HG03457 (cell line): ENCODE measurements around the gene PTGFR.

Experiments used
- ATAC-seq: cut with Tn5 transposase; IDR thresholded peaks from one replicate; pipeline ENCODE4 v1.9.1; 2021; ENCODE audit warnings: moderate number of reproducible peaks; ENCODE audit not compliant: unreplicated experiment

The PTGFR gene

GRCh38 chr1:78490861-78491450 is at the start of gene PTGFR:
PTGFR (plus strand) TSS chr1:78490974; CDS start chr1:78492744, 1,770 bp downstream.
- ATAC-seq: no peak

- ATAC-seq: no peak
These were observed 48.9 kb upstream of the PTGFR start for GRCh38 chr1:78441921-78442320.

GRCh38 chr1:78447086-78447485 is 43.7 kb upstream of the PTGFR start:
- no peak for ATAC-seq

- ATAC-seq: no peak
These were observed 26.3 kb upstream of the PTGFR start for GRCh38 chr1:78464449-78464891.

GRCh38 chr1:78465143-78465542 is 25.6 kb upstream of the PTGFR start:
- ATAC-seq: no peak

- ATAC-seq: no peak
These were observed 22.3 kb upstream of the PTGFR start for GRCh38 chr1:78468521-78468920.

- no peak for ATAC-seq
These were observed 21.2 kb upstream of the PTGFR start for GRCh38 chr1:78469576-78469975.

- ATAC-seq: no peak
These were observed 18.7 kb upstream of the PTGFR start for GRCh38 chr1:78471890-78472620.

- no peak for ATAC-seq
These were observed 17.8 kb upstream of the PTGFR start for GRCh38 chr1:78472851-78473496.

GRCh38 chr1:78474092-78474491 is 16.7 kb upstream of the PTGFR start:
- ATAC-seq: no peak

- ATAC-seq: no peak
These were observed 14.7 kb upstream of the PTGFR start for GRCh38 chr1:78475888-78476610.

GRCh38 chr1:78483903-78484302 is 6.9 kb upstream of the PTGFR start:
- ATAC-seq: no peak

- no peak for ATAC-seq
These were observed 787 bp downstream of the PTGFR start for GRCh38 chr1:78491451-78492071.

- no peak for ATAC-seq
These were observed 1.7 kb downstream of the PTGFR start for GRCh38 chr1:78492386-78492950.

GRCh38 chr1:78493451-78493850 is 2.7 kb downstream of the PTGFR start:
- no peak for ATAC-seq

GRCh38 chr1:78497201-78497600 is 6.4 kb downstream of the PTGFR start:
- no peak for ATAC-seq

- ATAC-seq: no peak
These were observed 9.8 kb downstream of the PTGFR start for GRCh38 chr1:78500529-78500928.

- ATAC-seq: no peak
These were observed 10.4 kb downstream of the PTGFR start for GRCh38 chr1:78501203-78501602.

- no peak for ATAC-seq
These were observed 20.6 kb downstream of the PTGFR start for GRCh38 chr1:78511334-78511733.

- ATAC-seq: no peak
These were observed 25.9 kb downstream of the PTGFR start for GRCh38 chr1:78516716-78517115.

GRCh38 chr1:78519446-78519845 is 28.7 kb downstream of the PTGFR start:
- no peak for ATAC-seq
